Testis (tissue), 2 donors: ENCODE measurements around the gene TLK2.

Source experiments
- CTCF ChIP-seq, 3 experiments: fragments of 450-650 bp in 2 of 3; fragments of 200-600 bp in 1 of 3; sonication (generic) in 1 of 3; IDR thresholded peaks; one replicate each; pipeline ENCODE4 v1.5.1; 2016 to 2019; ENCODE audit warnings: antibody characterized with exemption in 3 of 3, mild to moderate bottlenecking in 2 of 3, moderate library complexity in 1 of 3
- POLR2A ChIP-seq: fragments of 450-650 bp; IDR thresholded peaks from one replicate; pipeline ENCODE4 v1.6.1; 2017; ENCODE audit warnings: antibody characterized with exemption, mild to moderate bottlenecking, moderate library complexity

DNA sequence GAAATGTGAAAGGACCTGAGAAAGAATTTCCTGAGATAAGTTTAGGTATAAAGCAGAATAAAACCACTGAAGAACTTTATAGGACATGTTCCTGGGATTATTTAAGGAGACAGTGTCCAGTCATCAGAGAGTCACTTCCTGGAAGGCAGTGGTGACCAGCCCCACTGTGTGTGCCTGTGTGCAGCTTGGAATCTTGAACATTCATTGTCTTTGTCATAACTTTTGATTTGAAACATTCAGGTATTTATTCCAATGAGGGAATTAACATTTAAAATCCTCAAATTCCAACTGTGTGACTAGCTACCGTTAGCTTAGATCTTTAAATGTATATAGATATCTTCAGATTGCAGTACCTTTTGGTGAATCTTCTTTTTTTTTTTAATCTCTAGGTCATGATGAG, 87.2 kb downstream of the TLK2 start:
- TF ChIP-seq CTCF (IDR thresholded peaks at IDR 0.05) (no peak), POLR2A (no peak)
